Measurements from ENCODE around the gene C10orf71. TPM values are rescaled to one million over a fixed set of nuclear protein-coding genes. Genes with fewer than 3 reads are reported as not detected.

Gene C10orf71
- total and polyA plus RNA-seq, 2 of the 8 experiments (the other 6 are each of a cell fraction or from before 2014, with no cell fraction given), result not detected

GRCh38 chr10:49307921-49308320, 9.0 kb downstream of the C10orf71 start (continued):
- TF ChIP-seq CHD7 (IDR thresholded peaks at IDR 0.05; ENCODE audit: insufficient replicate concordance, low read length) (no peak), PHF8 (conservative IDR thresholded peaks at IDR 0.05; ENCODE audit: low read depth, low read length) (no peak), SP2 (IDR thresholded peaks at IDR 0.05; ENCODE audit: low read length) (no peak), CEBPB (IDR thresholded peaks at IDR 0.05; ENCODE audit: low read depth, low read length) (no peak), SP4 (IDR thresholded peaks at IDR 0.05; ENCODE audit: low read length) (no peak), SIX5 (IDR thresholded peaks at IDR 0.05; ENCODE audit: low read depth, low read length) (no peak), MAFK (IDR thresholded peaks at IDR 0.05; ENCODE audit: low read depth, low read length) (no peak)
